Endothelial cell of umbilical vein (primary cell): Measurements from ENCODE around the gene MAPKAP1. TPM values are rescaled to one million over a fixed set of nuclear protein-coding genes. Genes with fewer than 3 reads are reported as not detected.

Experiments
- BruUV-seq: library from RNA; stranded (reverse); fragments of 400-500 nt; replicated peaks from 2 replicates; lab custom pipeline; 2021; lab: Mats Ljungman, UMichigan
- CTCF ChIA-PET: fragments of 300-600, 350-600 bp; sonication (Branson Sonifier 250); formaldehyde crosslinking; loops from one replicate; lab custom pipeline; 2021; ENCODE audit warnings: antibody characterized with exemption, inconsistent platforms; lab: Charles Lee
- POLR2A ChIA-PET: fragments of 300-600, 350-600 bp; sonication (Branson Sonifier 250); formaldehyde crosslinking; loops from one replicate; lab custom pipeline; 2021; ENCODE audit warnings: antibody characterized with exemption, inconsistent platforms; lab: Charles Lee
- DNase-seq: peaks from one replicate; pipeline ENCODE4 v3.0.0-alpha.2; 2011; ENCODE audit warnings: low read depth, low spot score
- FAIRE-seq: peaks from 2 replicates; lab custom pipeline; 2011; peaks lifted over from hg19 to GRCh38; lab: Jason Lieb, UNC
- H2AFZ ChIP-seq: 2 replicates; pipeline ENCODE4 v1.6.0; 2012; ENCODE audit warnings: low read depth, low read length, control low read depth, inconsistent platforms
- H3K27ac ChIP-seq: 2 replicates; pipeline ENCODE4 v1.5.1; 2011; ENCODE audit warnings: low read depth, mild to moderate bottlenecking, control low read depth, low read length, moderate library complexity; ENCODE audit not compliant: insufficient read depth
- H3K27me3 ChIP-seq, 2 experiments: 2 replicates each; pipeline versions ENCODE4 v1.6.0 to v1.6.1; 2011; ENCODE audit warnings: low read length in 2 of 2, mixed read lengths in 1 of 2; ENCODE audit not compliant: control insufficient read depth in 2 of 2, insufficient read depth in 2 of 2
- H3K36me3 ChIP-seq, 2 experiments: 2 replicates in 1 of 2; 3 replicates in 1 of 2; pipeline ENCODE4 v1.5.1; 2011; ENCODE audit warnings: low read length in 2 of 2, mild to moderate bottlenecking in 1 of 2, moderate library complexity in 1 of 2; ENCODE audit not compliant: control insufficient read depth in 2 of 2, insufficient read depth in 2 of 2; ENCODE audit errors: extremely low read depth in 1 of 2
- H3K4me1 ChIP-seq: 3 replicates; pipeline ENCODE4 v1.5.1; 2011; ENCODE audit warnings: mild to moderate bottlenecking, low read length; ENCODE audit not compliant: control insufficient read depth, insufficient read depth; ENCODE audit errors: extremely low read depth
- H3K4me2 ChIP-seq: 2 replicates; pipeline ENCODE4 v1.6.1; 2011; ENCODE audit warnings: low read length, control low read depth, mixed read lengths; ENCODE audit not compliant: insufficient read depth
- H3K4me3 ChIP-seq, 3 experiments: fragments of 200-600 bp in 1 of 3; sonication (generic), shearing (Covaris generic) in 1 of 3; replicated peaks in 1 of 3; 2 replicates each; pipeline ENCODE4 v1.5.1; 2011 to 2016; ENCODE audit warnings: control low read depth in 3 of 3, low read length in 3 of 3, mild to moderate bottlenecking in 2 of 3, inconsistent platforms in 1 of 3, low read depth in 1 of 3, moderate library complexity in 1 of 3; ENCODE audit not compliant: insufficient read depth in 1 of 3
- H3K79me2 ChIP-seq: 2 replicates; pipeline ENCODE4 v1.6.0; 2012; ENCODE audit warnings: low read length, inconsistent platforms; ENCODE audit not compliant: control insufficient read depth, insufficient read depth
- H3K9ac ChIP-seq: replicated peaks from 2 replicates; pipeline ENCODE3; 2011; ENCODE audit warnings: low read length, control low read depth; ENCODE audit not compliant: insufficient read depth; ENCODE audit errors: extremely low read depth
- H3K9me1 ChIP-seq: replicated peaks from 3 replicates; pipeline ENCODE4 v1.6.0; 2011; ENCODE audit warnings: mild to moderate bottlenecking, low read length; ENCODE audit not compliant: control insufficient read depth, insufficient read depth; ENCODE audit errors: extremely low read depth
- H3K9me3 ChIP-seq: replicated peaks from 2 replicates; pipeline ENCODE4 v1.5.1; 2012; ENCODE audit warnings: low read length, inconsistent platforms; ENCODE audit not compliant: control insufficient read depth, insufficient read depth
- H4K20me1 ChIP-seq: replicated peaks from 2 replicates; pipeline ENCODE3; 2011; ENCODE audit warnings: mild to moderate bottlenecking, low read length; ENCODE audit not compliant: control insufficient read depth, insufficient read depth; ENCODE audit errors: extremely low read depth
- CTCF ChIP-seq, 2 donors: IDR thresholded peaks; 1 replicate in 1 of 2; 2 replicates in 1 of 2; pipeline ENCODE4 v1.5.1; 2011; ENCODE audit warnings: low read length in 2 of 2, mild to moderate bottlenecking in 2 of 2, moderate library complexity in 2 of 2, control low read depth in 1 of 2, inconsistent platforms in 1 of 2, low read depth in 1 of 2; ENCODE audit not compliant: insufficient read depth in 1 of 2; ENCODE audit errors: extremely low read depth in 1 of 2
- EZH2 ChIP-seq: IDR thresholded peaks from 2 replicates; pipeline ENCODE4 v1.6.1; 2012; ENCODE audit warnings: borderline replicate concordance, low read depth, mild to moderate bottlenecking, moderate library complexity, low read length, inconsistent platforms; ENCODE audit not compliant: severe bottlenecking
- FOS ChIP-seq: IDR thresholded peaks from 2 replicates; pipeline ENCODE4 v1.6.1; 2011; ENCODE audit warnings: mild to moderate bottlenecking, low read length, moderate library complexity, borderline replicate concordance; ENCODE audit not compliant: insufficient read depth
- GATA2 ChIP-seq: IDR thresholded peaks from 2 replicates; pipeline ENCODE4 v1.7.0; 2011; ENCODE audit warnings: low read depth, mild to moderate bottlenecking, moderate library complexity, mixed read lengths, low read length; ENCODE audit not compliant: insufficient read length, insufficient read depth
- JUN ChIP-seq: IDR thresholded peaks from 2 replicates; pipeline ENCODE4 v1.6.1; 2011; ENCODE audit warnings: borderline replicate concordance, low read depth; ENCODE audit not compliant: insufficient read length, insufficient read depth
- MAX ChIP-seq: IDR thresholded peaks from 2 replicates; pipeline ENCODE4 v1.6.1; 2011; ENCODE audit not compliant: insufficient read depth, insufficient read length
- MYC ChIP-seq: IDR thresholded peaks from one replicate; pipeline ENCODE4 v1.6.1; 2011; ENCODE audit warnings: mild to moderate bottlenecking, low read depth, low read length
- POLR2A ChIP-seq: IDR thresholded peaks from 2 replicates; pipeline ENCODE4 v1.6.1; 2012; ENCODE audit warnings: low read depth, mild to moderate bottlenecking, control low read depth, low read length
- POLR2AphosphoS5 ChIP-seq: IDR thresholded peaks from 2 replicates; pipeline ENCODE4 v1.6.1; 2012; ENCODE audit warnings: low read depth, mild to moderate bottlenecking, control low read depth, low read length, moderate library complexity; ENCODE audit not compliant: insufficient read depth
- dilution Hi-C: fragments of 300-500 bp; cut with MboI; formaldehyde crosslinking; loops from one replicate; pipeline ENCODE4 v1.15.0; 2019; ENCODE audit warnings: low sequenced_read_pairs; ENCODE audit not compliant: extremely low pct_ligation_motif_present
- intact Hi-C: fragments of 100-400 bp; cut with micrococcal nuclease; formaldehyde crosslinking; loops from one replicate; pipeline ENCODE4 v1.10.0; 2022
- polyA plus RNA-seq, 4 experiments: library from polyadenylated mRNA; depleted of rRNA in 3 of 4; stranded (reverse) in 3 of 4; unstranded in 1 of 4; fragments of >200 nt; gene quantifications; 2 replicates each; pipeline versions ENCODE4 v1.2.1 to v1.2.3, GENCODE V29; 2011 to 2012; ENCODE audit warnings: missing spikeins in 1 of 4
- total RNA-seq: library from RNA; stranded (reverse); gene quantifications from 2 replicates; pipeline ENCODE4 v1.2.3, GENCODE V29; 2021

The MAPKAP1 gene
- total and polyA plus RNA-seq, 2 donors (not counting 3 experiments of a cell fraction or from before 2014, with no cell fraction given) = 61.9 to 99.1 TPM

- no peaks in the 10 kb centered on the region for H3K79me2 ChIP-seq
- H3K4me3 ChIP-seq = no peak overlapping the region
- ChIA-PET POLR2A (no interaction called here), CTCF (interaction anchor here (1.0 to 2.1 kb wide), 5 partner anchors 10 to 50 kb away, joined by 3 to 6 read pairs (median 4); no protein-coding TSS in a partner anchor)
- no TSS peak for BruUV-seq
- no peaks in the 10 kb centered on the region for H3K36me3 ChIP-seq
- no peak overlapping the region for H3K4me2 ChIP-seq
- H3K27me3 ChIP-seq = no peaks in the 10 kb centered on the region
- H3K4me1 ChIP-seq = peaks cover 8% of the 10 kb centered on the region
- H4K20me1 ChIP-seq = no peaks in the 10 kb centered on the region
- no peak overlapping the region for H3K27ac ChIP-seq
- peak; percentile 49 for TF ChIP-seq FOS
- TF ChIP-seq POLR2AphosphoS5 = no peak
- no peak for TF ChIP-seq EZH2
- TF ChIP-seq GATA2 = no peak
- no peak overlapping the region for H3K9ac ChIP-seq
- FAIRE-seq (peak; percentile 24), DNase-seq (peak; percentile 16)
- dilution Hi-C loops = no loop called here
- H3K9me1 ChIP-seq = no peaks in the 10 kb centered on the region
- H2AFZ ChIP-seq = no peak overlapping the region
- intact Hi-C loops = no loop called here
- no peaks in the 10 kb centered on the region for H3K9me3 ChIP-seq
These were observed 244.1 kb downstream of the MAPKAP1 start for GRCh38 chr9:125462861-125463291.

- BruUV-seq = no TSS peak
- ChIA-PET POLR2A (no interaction called here), CTCF (interaction anchor here (1.0 to 2.1 kb wide), 3 partner anchors 12 to 20 kb away, joined by 3 to 6 read pairs (median 4); no protein-coding TSS in a partner anchor)
- intact Hi-C loops = no loop called here
- H3K4me1 ChIP-seq = no peaks in the 10 kb centered on the region
- H3K79me2 ChIP-seq = no peaks in the 10 kb centered on the region
- no peak overlapping the region for H3K4me2 ChIP-seq
- no peak overlapping the region for H2AFZ ChIP-seq
- dilution Hi-C loops = no loop called here
- no peak for FAIRE-seq
- H3K36me3 ChIP-seq = no peaks in the 10 kb centered on the region
- no peak for DNase-seq
- no peak overlapping the region for H3K27ac ChIP-seq
- H4K20me1 ChIP-seq = no peaks in the 10 kb centered on the region
- no peak overlapping the region for H3K4me3 ChIP-seq
- H3K27me3 ChIP-seq = no peaks in the 10 kb centered on the region
- no peaks in the 10 kb centered on the region for H3K9me1 ChIP-seq
- TF ChIP-seq CTCF (IDR thresholded peaks at IDR 0.05; ENCODE audit: extremely low read depth in 1 of 2, insufficient read depth in 1 of 2, low read depth in 1 of 2, low read length in 2 of 2) (no peak), EZH2 (no peak), MAX (no peak), MYC (no peak), JUN (no peak), POLR2AphosphoS5 (no peak), GATA2 (no peak), POLR2A (no peak), FOS (no peak)
- no peak overlapping the region for H3K9ac ChIP-seq
- no peaks in the 10 kb centered on the region for H3K9me3 ChIP-seq
These were observed 245.3 kb downstream of the MAPKAP1 start for GRCh38 chr9:125461636-125462190.
